ENCODE data around the gene PCED1B. TPM values are rescaled to one million over a fixed set of nuclear protein-coding genes. Genes with fewer than 3 reads are reported as not detected.

PCED1B gene
- total RNA-seq, 1 experiment from 2014 or later: 0.86 TPM

DNA sequence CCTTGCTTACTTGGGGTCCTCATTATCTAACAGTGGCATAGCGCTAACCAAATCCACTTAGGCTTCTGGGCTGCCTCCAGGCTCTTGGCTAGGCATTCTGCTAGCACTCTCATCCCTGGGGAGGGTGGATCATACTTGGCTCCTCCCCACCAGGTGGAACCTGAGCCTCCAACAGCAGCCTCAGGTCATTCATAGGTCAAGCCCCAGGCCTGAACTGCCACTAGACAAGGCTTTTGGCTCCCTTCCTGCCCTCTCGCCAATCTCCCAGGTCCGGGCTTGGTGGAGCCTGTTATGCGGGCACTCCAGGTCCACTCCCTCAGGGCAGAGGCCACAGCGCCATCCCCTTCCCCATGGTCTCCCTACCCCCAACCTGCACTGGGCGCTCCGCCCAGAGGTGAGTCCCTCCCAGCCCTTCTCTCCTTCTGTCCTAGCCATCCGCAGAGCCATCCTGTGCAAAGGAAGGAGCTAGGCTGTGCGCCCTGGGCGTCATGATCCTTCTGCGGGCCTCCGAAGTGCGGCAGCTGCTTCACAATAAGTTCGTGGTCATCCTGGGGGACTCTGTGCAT lies 155.2 kb downstream of the PCED1B start:
- DNase-seq (ENCODE audit: low read depth, low spot score) (no peak), ATAC-seq (peak; percentile 59; the same call in 1 of the 2 replicates)
- H3K4me2 ChIP-seq (ENCODE audit: low read length): peak overlapping the region; percentile 27
- no peak overlapping the region for H3K9ac ChIP-seq (ENCODE audit: low read length)
- CTCF ChIA-PET: no interaction called here
- POLR2A ChIA-PET: no interaction called here
- BruUV-seq (replicated peaks): no TSS peak
- RAD21 ChIA-PET (ENCODE audit: low non-redundant PET in 1 of 2, low total read pairs in 2 of 2, uncharacterized antibody in 2 of 2, unreplicated experiment in 2 of 2): no interaction called here
- peaks cover 2 to 30% of the 10 kb centered on the region in 2 experiments for H3K4me1 ChIP-seq (ENCODE audit: control insufficient read depth in 1 of 2, insufficient read depth in 2 of 2, low read length in 2 of 2)
- H3K36me3 ChIP-seq (ENCODE audit: control insufficient read depth in 1 of 2, insufficient read depth in 2 of 2, low read length in 2 of 2): no peaks in the 10 kb centered on the region
- no peaks in the 10 kb centered on the region for H3K27me3 ChIP-seq (ENCODE audit: insufficient read depth, low read length)
- H3K9me2 ChIP-seq (ENCODE audit: insufficient read depth): no peaks in the 10 kb centered on the region
- H4K20me1 ChIP-seq (ENCODE audit: insufficient read depth): no peaks in the 10 kb centered on the region
- H3K4me3 ChIP-seq (replicated peaks in 1 of 2; ENCODE audit: low read depth in 1 of 2, low read length in 2 of 2): no peak overlapping the region
- TF ChIP-seq, protein P1, sequence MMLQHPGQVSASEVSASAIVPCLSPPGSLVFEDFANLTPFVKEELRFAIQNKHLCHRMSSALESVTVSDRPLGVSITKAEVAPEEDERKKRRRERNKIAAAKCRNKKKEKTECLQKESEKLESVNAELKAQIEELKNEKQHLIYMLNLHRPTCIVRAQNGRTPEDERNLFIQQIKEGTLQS (IDR thresholded peaks at IDR 0.05): no peak
- TF ChIP-seq RAD21 (IDR thresholded peaks at IDR 0.05; ENCODE audit: low read depth) (no peak), EZH2phosphoT487 (IDR thresholded peaks at IDR 0.05; ENCODE audit: borderline replicate concordance) (no peak), ZBTB33 (IDR thresholded peaks at IDR 0.05; ENCODE audit: extremely low read depth, insufficient replicate concordance, low read length) (no peak), FOSL1 (IDR thresholded peaks at IDR 0.05; ENCODE audit: low read depth) (no peak), EZH2 (IDR thresholded peaks at IDR 0.05) (no peak), SRF (IDR thresholded peaks at IDR 0.05; ENCODE audit: low read depth) (no peak), CTCF (IDR thresholded peaks at IDR 0.05 in 2 of 3, conservative IDR thresholded peaks at IDR 0.05 in 1 of 3; ENCODE audit: borderline replicate concordance in 1 of 3, insufficient read depth in 1 of 3, low read depth in 2 of 3, low read length in 2 of 3) (no peak), POLR2A (IDR thresholded peaks at IDR 0.05; ENCODE audit: borderline replicate concordance, extremely low read depth, insufficient read depth, insufficient read length) (no peak), JUND (IDR thresholded peaks at IDR 0.05) (no peak), ELF1 (IDR thresholded peaks at IDR 0.05; ENCODE audit: borderline replicate concordance, low read depth) (no peak), EGR1 (IDR thresholded peaks at IDR 0.05; ENCODE audit: low read depth) (no peak)
- H3K9me3 ChIP-seq (ENCODE audit: control insufficient read depth in 1 of 2, insufficient read depth in 1 of 2, low read depth in 1 of 2, low read length in 2 of 2): no peaks in the 10 kb centered on the region
- intact Hi-C loops (cut with micrococcal nuclease): no loop called here
- H3K79me2 ChIP-seq (ENCODE audit: insufficient read depth, low read length): no peaks in the 10 kb centered on the region
- H2AFZ ChIP-seq (ENCODE audit: low read depth, low read length, poor library complexity, severe bottlenecking): no peak overlapping the region
- H3K27ac ChIP-seq (ENCODE audit: low read depth, low read length): no peak overlapping the region

Data from HCT116 (cell line).